ENCODE data around the gene ADAM8.
"Not testable (repeated sequence)": the region's sequence is repeated elsewhere in the genome, so short reads cannot be mapped to it uniquely, and the experiment has no call there.

Gene ADAM8

GRCh38 chr10:133229265-133230043 is 47.2 kb downstream of the ADAM8 start:
- FAIRE-seq = no peak

GRCh38 chr10:133227256-133227655 is 49.4 kb downstream of the ADAM8 start:
- FAIRE-seq = no peak

GRCh38 chr10:133226251-133226808 is 50.3 kb downstream of the ADAM8 start:
- no peak for FAIRE-seq

GRCh38 chr10:133225707-133226191 is 50.9 kb downstream of the ADAM8 start:
- FAIRE-seq = no peak

GRCh38 chr10:133224756-133225372 is 51.8 kb downstream of the ADAM8 start:
- FAIRE-seq = no peak

- no peak for FAIRE-seq
These were observed 52.6 kb downstream of the ADAM8 start for GRCh38 chr10:133224076-133224475.

- FAIRE-seq = not testable (repeated sequence)
These were observed 54.9 kb downstream of the ADAM8 start for GRCh38 chr10:133221756-133222155.

- FAIRE-seq = no peak
These were observed 55.3 kb downstream of the ADAM8 start for GRCh38 chr10:133221331-133221730.

- no peak for FAIRE-seq
These were observed 56.9 kb downstream of the ADAM8 start for GRCh38 chr10:133219782-133220181.

GRCh38 chr10:133218891-133219290 is 57.8 kb downstream of the ADAM8 start:
- FAIRE-seq = no peak

GRCh38 chr10:133217800-133218589 is 58.7 kb downstream of the ADAM8 start:
- no peak for FAIRE-seq

GRCh38 chr10:133216776-133217175 is 59.9 kb downstream of the ADAM8 start:
- no peak for FAIRE-seq

- no peak for FAIRE-seq
These were observed 61.1 kb downstream of the ADAM8 start for GRCh38 chr10:133215586-133215985.

- no peak for FAIRE-seq
These were observed 61.9 kb downstream of the ADAM8 start for GRCh38 chr10:133214468-133215410.

GRCh38 chr10:133213641-133214467 is 62.8 kb downstream of the ADAM8 start:
- FAIRE-seq = no peak

GRCh38 chr10:133212853-133213494 is 63.7 kb downstream of the ADAM8 start:
- no peak for FAIRE-seq

Measured in G401.6 (cell line).